T-cell (primary cell): ENCODE measurements around the gene ZFR. TPM values are rescaled to one million over a fixed set of nuclear protein-coding genes. Genes with fewer than 3 reads are reported as not detected.
"Not testable (repeated sequence)": the region's sequence is repeated elsewhere in the genome, so short reads cannot be mapped to it uniquely, and the experiment has no call there.

Experiments
- ATAC-seq, 4 experiments: fragments of 200-7000 bp in 3 of 4; fragments of 150-1000 bp in 1 of 4; cut with Tn5 transposase; replicated peaks in 1 of 4; 1 replicate in 3 of 4; 2 replicates in 1 of 4; pipeline ENCODE4 v1.10.0; 2021; ENCODE audit warnings: moderate library complexity in 3 of 4, mild to moderate bottlenecking in 2 of 4, moderate number of reproducible peaks in 1 of 4
- CTCF ChIA-PET, 2 donors: fragments of 300-600 bp; sonication (Branson Sonifier 250); formaldehyde crosslinking; loops; one replicate each; lab custom pipeline; 2022; ENCODE audit warnings: antibody characterized with exemption in 2 of 2; lab: Charles Lee
- POLR2A ChIA-PET, 2 donors: fragments of 300-600 bp; sonication (Branson Sonifier 250); formaldehyde crosslinking; loops; one replicate each; lab custom pipeline; 2022; ENCODE audit warnings: antibody characterized with exemption in 2 of 2; lab: Charles Lee
- DNase-seq, 35 experiments: peaks; one replicate each; pipeline versions ENCODE4 v3.0.0 to v3.0.0-alpha.2; 2013 to 2023
- H3K27ac ChIP-seq: one replicate; pipeline ENCODE4 v1.5.1; 2013; ENCODE audit warnings: low read length
- H3K27me3 ChIP-seq, 2 experiments: replicated peaks in 1 of 2; 1 replicate in 1 of 2; 2 replicates in 1 of 2; pipeline versions ENCODE4 v1.6.1 to v1.7.0; 2013; ENCODE audit warnings: low read length in 1 of 2, mixed read lengths in 1 of 2; ENCODE audit not compliant: control insufficient read depth in 2 of 2, insufficient read depth in 2 of 2; ENCODE audit errors: extremely low read depth in 1 of 2
- H3K36me3 ChIP-seq, 2 donors: 1 replicate in 1 of 2; 2 replicates in 1 of 2; pipeline versions ENCODE4 v1.6.1 to v1.7.0; 2013; ENCODE audit warnings: low read length in 1 of 2; ENCODE audit not compliant: control insufficient read depth in 2 of 2, insufficient read depth in 1 of 2; ENCODE audit errors: extremely low read depth in 1 of 2
- H3K4me1 ChIP-seq, 2 experiments: 1 replicate in 1 of 2; 2 replicates in 1 of 2; pipeline versions ENCODE4 v1.6.1 to v1.7.0; 2013; ENCODE audit warnings: low read length in 2 of 2, mixed read lengths in 1 of 2; ENCODE audit not compliant: insufficient read depth in 2 of 2, control insufficient read depth in 1 of 2; ENCODE audit errors: extremely low read depth in 1 of 2
- H3K4me3 ChIP-seq, 2 donors: 1 replicate in 1 of 2; 2 replicates in 1 of 2; pipeline versions ENCODE4 v1.5.1 to v1.7.0; 2013; ENCODE audit warnings: mild to moderate bottlenecking in 2 of 2, low read length in 1 of 2, moderate library complexity in 1 of 2; ENCODE audit not compliant: control insufficient read depth in 1 of 2; ENCODE audit errors: extremely low read depth in 1 of 2
- H3K9me3 ChIP-seq: 2 replicates; pipeline ENCODE4 v1.7.0; 2013
- H3K27ac Mint-ChIP-seq, 2 donors: one replicate each; pipeline ENCODE4 v1.8.0; 2020 to 2021; ENCODE audit warnings: mild to moderate bottlenecking in 2 of 2, mixed read lengths in 2 of 2
- H3K27me3 Mint-ChIP-seq, 2 donors: one replicate each; pipeline ENCODE4 v1.8.0; 2021 to 2022; ENCODE audit warnings: mixed read lengths in 2 of 2
- H3K36me3 Mint-ChIP-seq: one replicate; pipeline ENCODE4 v1.8.0; 2021; ENCODE audit warnings: mixed read lengths
- H3K4me1 Mint-ChIP-seq, 3 donors: one replicate each; pipeline ENCODE4 v1.8.0; 2020 to 2022; ENCODE audit warnings: mixed read lengths in 3 of 3, mild to moderate bottlenecking in 1 of 3
- H3K4me3 Mint-ChIP-seq, 3 donors: one replicate each; pipeline ENCODE4 v1.8.0; 2020 to 2022; ENCODE audit warnings: mild to moderate bottlenecking in 3 of 3, mixed read lengths in 3 of 3, moderate library complexity in 3 of 3
- H3K9me3 Mint-ChIP-seq, 3 donors: one replicate each; pipeline ENCODE4 v1.8.0; 2020 to 2022; ENCODE audit warnings: mixed read lengths in 3 of 3
- WGBS: methylation state at CpG from one replicate; pipeline ENCODE4 v1.1.5; 2013; ENCODE audit warnings: missing lambda C conversion rate; ENCODE audit not compliant: insufficient coverage; 5-methylcytosine and 5-hydroxymethylcytosine counted together
- total RNA-seq, 35 experiments: library from RNA in 6 of 35; stranded (reverse) in 6 of 35; fragments of 120-200 nt in 1 of 35; gene quantifications; one replicate each; pipeline versions ENCODE4 v1.2.1 to v1.2.4 and lab custom pipeline; 2013 to 2026

Gene ZFR
- total RNA-seq, 5 donors from 2014 or later (not counting 1 experiment from before 2014, with no cell fraction given): 50.1 to 55.9 (median 54.2) TPM

DNA sequence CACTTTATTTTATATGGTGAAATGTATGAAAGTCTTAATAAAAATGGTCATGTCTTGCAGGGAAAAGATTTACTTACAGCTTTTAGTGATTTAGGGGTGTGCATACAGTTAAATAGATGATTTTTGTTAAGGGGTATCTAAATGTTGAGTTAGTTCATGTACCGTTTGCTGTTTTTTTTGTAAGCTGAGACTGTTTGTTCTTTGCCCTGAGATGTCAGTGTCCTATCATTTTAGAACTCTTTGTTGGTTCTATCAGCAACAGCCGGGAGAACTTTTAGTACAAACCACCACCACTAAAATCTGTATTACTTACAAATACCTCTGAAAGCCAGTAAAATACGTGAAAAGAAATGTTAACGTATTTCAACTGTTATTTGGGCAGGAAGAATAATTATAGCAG lies 75.5 kb downstream of the ZFR start:
- Mint-ChIP-seq H3K27me3 (no peaks in the 10 kb centered on the region), H3K4me1 (peaks cover 0 to 5% (median 0%) of the 10 kb centered on the region in 3 donors), H3K4me3 (no peak overlapping the region), H3K27ac (no peak overlapping the region), H3K9me3 (no peaks in the 10 kb centered on the region), H3K36me3 (peaks cover 45% of the 10 kb centered on the region)
- CTCF ChIA-PET: no interaction called here
- DNase-seq: no peak
- ATAC-seq: no peak
- no peaks in the 10 kb centered on the region for H3K27me3 ChIP-seq
- no peak overlapping the region for H3K27ac ChIP-seq
- no peaks in the 10 kb centered on the region for H3K9me3 ChIP-seq
- H3K4me3 ChIP-seq: no peak overlapping the region
- POLR2A ChIA-PET: no interaction called here
- peaks cover 0 to 27% of the 10 kb centered on the region in 2 donors for H3K36me3 ChIP-seq
- H3K4me1 ChIP-seq: no peaks in the 10 kb centered on the region
- WGBS: no CpG with 5 or more reads among the region's 4 CpGs

GRCh38 chr5:32367271-32367670 lies 77.3 kb downstream of the ZFR start:
- H3K9me3 Mint-ChIP-seq, H3K9me3 ChIP-seq, H3K4me1 ChIP-seq, H3K4me1 Mint-ChIP-seq, POLR2A ChIA-PET, H3K27me3 ChIP-seq, H3K4me3 ChIP-seq, H3K27ac ChIP-seq, CTCF ChIA-PET, H3K4me3 Mint-ChIP-seq, H3K27me3 Mint-ChIP-seq, H3K27ac Mint-ChIP-seq, ATAC-seq, DNase-seq: not testable (repeated sequence)
- peaks cover 0 to 34% of the 10 kb centered on the region in 2 donors for H3K36me3 ChIP-seq
- no CpG with 5 or more reads among the region's 6 CpGs for WGBS
- peaks cover 45% of the 10 kb centered on the region for H3K36me3 Mint-ChIP-seq

DNA sequence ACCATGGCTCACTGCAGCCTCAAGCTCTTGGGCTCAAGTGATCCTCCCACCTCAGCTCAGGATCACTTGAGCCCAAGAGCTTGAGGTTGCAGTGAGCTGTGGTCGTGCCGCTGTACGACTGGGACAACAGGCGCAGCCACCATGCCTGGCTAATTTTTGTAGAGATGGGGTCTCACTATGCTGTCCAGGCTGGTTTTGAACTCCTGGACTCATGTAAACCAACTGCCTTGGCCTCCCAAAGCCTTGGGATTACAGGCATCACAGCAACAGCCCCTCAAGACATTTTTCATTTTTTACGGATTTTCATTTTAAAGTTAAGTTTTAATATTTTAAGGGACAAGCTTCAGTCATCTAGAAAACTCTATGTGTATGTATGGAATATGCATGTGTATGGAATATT lies 78.9 kb downstream of the ZFR start:
- peaks cover 35% of the 10 kb centered on the region for H3K36me3 Mint-ChIP-seq
- H3K27ac ChIP-seq: no peak overlapping the region
- peaks cover 5 to 27% of the 10 kb centered on the region in 2 donors for H3K36me3 ChIP-seq
- H3K27ac Mint-ChIP-seq: no peak overlapping the region
- ATAC-seq: no peak
- no peaks in the 10 kb centered on the region for H3K4me1 ChIP-seq
- no peak overlapping the region for H3K4me3 ChIP-seq
- H3K27me3 Mint-ChIP-seq: no peaks in the 10 kb centered on the region
- H3K4me1 Mint-ChIP-seq: no peaks in the 10 kb centered on the region
- POLR2A ChIA-PET: interaction anchor here in 1 of 2 donors (0.6 kb wide), 1 partner anchor 22 kb away, joined by 3 read pairs; no protein-coding TSS in a partner anchor
- H3K9me3 Mint-ChIP-seq: no peaks in the 10 kb centered on the region
- WGBS: no CpG with 5 or more reads among the region's 5 CpGs
- no peak for DNase-seq
- no peak overlapping the region for H3K4me3 Mint-ChIP-seq
- CTCF ChIA-PET: interaction anchor here in 1 of 2 donors (1.1 kb wide), 1 partner anchor 133 kb away, joined by 3 read pairs; no protein-coding TSS in a partner anchor
- no peaks in the 10 kb centered on the region for H3K9me3 ChIP-seq
- no peaks in the 10 kb centered on the region for H3K27me3 ChIP-seq

- no peak overlapping the region for H3K27ac ChIP-seq
- H3K27me3 ChIP-seq: no peaks in the 10 kb centered on the region
- Mint-ChIP-seq H3K4me1 (no peaks in the 10 kb centered on the region), H3K9me3 (no peaks in the 10 kb centered on the region), H3K27ac (peak overlapping the region in 1 of 2 donors; percentile 12), H3K27me3 (no peaks in the 10 kb centered on the region), H3K36me3 (peaks cover 30% of the 10 kb centered on the region), H3K4me3 (no peak overlapping the region)
- H3K36me3 ChIP-seq: peaks cover 9 to 32% of the 10 kb centered on the region in 2 donors
- H3K9me3 ChIP-seq: no peaks in the 10 kb centered on the region
- ChIA-PET POLR2A (no interaction called here), CTCF (interaction anchor here in 1 of 2 donors (0.5 to 0.6 kb wide), 2 partner anchors 19 to 29 kb away, joined by 4 to 5 read pairs; no protein-coding TSS in a partner anchor)
- no peaks in the 10 kb centered on the region for H3K4me1 ChIP-seq
- ATAC-seq (no peak), DNase-seq (no peak)
- H3K4me3 ChIP-seq: no peak overlapping the region
These were observed 81.5 kb downstream of the ZFR start for GRCh38 chr5:32363030-32363429.

DNA sequence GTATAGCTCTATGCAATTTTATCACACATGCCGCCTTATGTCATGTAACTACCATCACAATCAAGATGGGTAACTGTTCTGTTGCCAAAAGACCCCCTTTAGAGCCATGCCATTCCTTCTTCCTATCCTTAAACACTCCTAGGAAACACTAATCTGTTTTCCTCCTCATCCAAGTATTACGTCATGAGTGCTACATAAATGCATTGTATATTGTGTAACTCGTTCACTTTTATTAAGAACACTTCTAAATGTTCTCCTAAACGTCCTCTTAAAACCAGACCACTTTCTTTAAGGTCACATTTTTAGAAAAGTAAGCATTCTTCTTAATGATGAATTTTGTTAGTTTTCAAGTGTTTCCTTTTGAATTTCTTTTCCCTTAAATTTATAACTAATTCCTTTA lies 82.0 kb downstream of the ZFR start:
- Histone ChIP-seq H3K36me3 (peaks cover 9 to 33% of the 10 kb centered on the region in 2 donors), H3K27me3 (no peaks in the 10 kb centered on the region), H3K4me1 (no peaks in the 10 kb centered on the region), H3K27ac (no peak overlapping the region), H3K4me3 (no peak overlapping the region), H3K9me3 (no peaks in the 10 kb centered on the region)
- WGBS: no CpG with 5 or more reads among the region's 4 CpGs
- ATAC-seq (no peak), DNase-seq (no peak)
- Mint-ChIP-seq H3K36me3 (peaks cover 29% of the 10 kb centered on the region), H3K27ac (no peak overlapping the region), H3K9me3 (no peaks in the 10 kb centered on the region), H3K4me3 (no peak overlapping the region), H3K4me1 (no peaks in the 10 kb centered on the region), H3K27me3 (no peaks in the 10 kb centered on the region)
- POLR2A ChIA-PET: no interaction called here
- CTCF ChIA-PET: interaction anchor here in 1 of 2 donors (0.6 kb wide), 1 partner anchor 29 kb away, joined by 4 read pairs; no protein-coding TSS in a partner anchor

DNA sequence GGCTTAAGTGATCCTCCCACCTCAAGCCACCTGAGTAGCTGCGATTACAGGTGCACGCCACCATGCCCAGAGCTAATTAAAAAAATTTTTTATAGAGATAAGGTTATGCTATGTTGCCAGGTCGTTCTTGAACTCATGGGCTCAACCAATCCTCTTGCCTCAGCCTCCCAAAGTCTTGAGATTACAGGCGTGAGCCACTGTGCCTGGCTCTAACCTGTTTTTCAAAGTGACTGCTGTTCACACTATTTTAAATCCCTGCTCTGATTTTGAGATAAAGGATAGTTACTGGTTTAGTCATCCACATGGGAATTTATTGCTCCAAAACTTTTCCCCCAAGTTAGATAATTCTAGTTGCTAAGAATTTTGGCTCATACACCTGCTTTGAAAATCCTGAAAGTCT lies 83.6 kb downstream of the ZFR start:
- no peak overlapping the region for H3K4me3 ChIP-seq
- no CpG with 5 or more reads among the region's 4 CpGs for WGBS
- no peaks in the 10 kb centered on the region for H3K9me3 ChIP-seq
- no peak overlapping the region for H3K27ac ChIP-seq
- Mint-ChIP-seq H3K9me3 (no peaks in the 10 kb centered on the region), H3K27ac (peak overlapping the region in 1 of 2 donors; percentile 48), H3K4me1 (no peaks in the 10 kb centered on the region), H3K4me3 (no peak overlapping the region), H3K27me3 (no peaks in the 10 kb centered on the region), H3K36me3 (peaks cover 28% of the 10 kb centered on the region)
- H3K36me3 ChIP-seq: peaks cover 9 to 40% of the 10 kb centered on the region in 2 donors
- ChIA-PET CTCF (no interaction called here), POLR2A (no interaction called here)
- H3K4me1 ChIP-seq: no peaks in the 10 kb centered on the region
- H3K27me3 ChIP-seq: no peaks in the 10 kb centered on the region
- DNase-seq: no peak
- no peak for ATAC-seq
